GM19193 (cell line): ENCODE results near the gene KBTBD8.

Experiments used
- POLR2A ChIP-seq: IDR thresholded peaks from 4 replicates; pipeline ENCODE4 v1.6.1; 2011; ENCODE audit not compliant: insufficient read depth, insufficient read length; ENCODE audit errors: extremely low read depth

The KBTBD8 gene

GRCh38 chr3:67044955-67045354 lies 46.8 kb downstream of the KBTBD8 start:
- no peak for TF ChIP-seq POLR2A

- no peak for TF ChIP-seq POLR2A
Observed at GRCh38 chr3:67045711-67046465, 47.8 kb downstream of the KBTBD8 start.

GRCh38 chr3:67047051-67047450 lies 48.9 kb downstream of the KBTBD8 start:
- no peak for TF ChIP-seq POLR2A

GRCh38 chr3:67048067-67048714 lies 50.1 kb downstream of the KBTBD8 start:
- TF ChIP-seq POLR2A: no peak

GRCh38 chr3:67048715-67049074 lies 50.6 kb downstream of the KBTBD8 start:
- no peak for TF ChIP-seq POLR2A

GRCh38 chr3:67059443-67059842 lies 61.3 kb downstream of the KBTBD8 start:
- TF ChIP-seq POLR2A: no peak
